MM.1S (cell line): Measurements from ENCODE around the gene DDX25.

ENCODE experiments used
- DNase-seq: peaks from one replicate; pipeline ENCODE4 v3.0.0-alpha.2; 2015
- H2AFZ ChIP-seq: fragments of 300-600 bp; sonication (generic); 2 replicates; pipeline ENCODE4 v1.6.0; 2016; ENCODE audit warnings: antibody characterized with exemption, low read length
- H3F3A ChIP-seq: fragments of 300-600 bp; sonication (generic); 2 replicates; pipeline ENCODE4 v1.6.1; 2016; ENCODE audit warnings: mild to moderate bottlenecking, antibody characterized with exemption, low read length, moderate library complexity, mixed read lengths; ENCODE audit not compliant: insufficient read depth
- H3K27ac ChIP-seq: fragments of 300-600 bp; sonication (generic); 2 replicates; pipeline ENCODE4 v1.5.1; 2016; ENCODE audit warnings: mild to moderate bottlenecking, low read length
- H3K27me3 ChIP-seq: fragments of 300-600 bp; sonication (generic); replicated peaks from 2 replicates; pipeline ENCODE4 v1.6.0; 2016; ENCODE audit warnings: low read length; ENCODE audit not compliant: insufficient read depth
- H3K36me3 ChIP-seq: fragments of 300-600 bp; sonication (generic); replicated peaks from 2 replicates; pipeline ENCODE4 v1.6.1; 2016; ENCODE audit warnings: mild to moderate bottlenecking, low read length, mixed read lengths; ENCODE audit not compliant: insufficient read depth
- H3K4me1 ChIP-seq: fragments of 300-600 bp; sonication (generic); 2 replicates; pipeline ENCODE4 v1.6.1; 2016; ENCODE audit warnings: low read length, mixed read lengths
- H3K4me2 ChIP-seq: fragments of 300-600 bp; sonication (generic); 2 replicates; pipeline ENCODE4 v1.6.0; 2016; ENCODE audit warnings: low read depth, low read length
- H3K4me3 ChIP-seq: fragments of 300-600 bp; sonication (generic); 2 replicates; pipeline ENCODE4 v1.5.1; 2016; ENCODE audit warnings: low read length, mixed read lengths
- H3K79me2 ChIP-seq: fragments of 300-600 bp; sonication (generic); 2 replicates; pipeline ENCODE4 v1.6.1; 2016; ENCODE audit warnings: mixed run types, low read length, mixed read lengths
- H3K9ac ChIP-seq: fragments of 300-600 bp; sonication (generic); 2 replicates; pipeline ENCODE4 v1.6.1; 2016; ENCODE audit warnings: low read length, mixed read lengths
- H3K9me2 ChIP-seq: fragments of 300-600 bp; sonication (generic); replicated peaks from 2 replicates; pipeline ENCODE4 v1.6.1; 2016; ENCODE audit warnings: mild to moderate bottlenecking, low read length, mixed read lengths; ENCODE audit not compliant: insufficient read depth
- H3K9me3 ChIP-seq: fragments of 300-600 bp; sonication (generic); replicated peaks from 2 replicates; pipeline ENCODE4 v1.6.1; 2016; ENCODE audit warnings: mild to moderate bottlenecking, low read length, mixed read lengths; ENCODE audit not compliant: insufficient read depth
- H4K20me1 ChIP-seq: fragments of 300-600 bp; sonication (generic); 2 replicates; pipeline ENCODE4 v1.6.1; 2016; ENCODE audit warnings: mild to moderate bottlenecking, low read length, moderate library complexity, mixed read lengths; ENCODE audit not compliant: insufficient read depth
- CTCF ChIP-seq: fragments of 300-600 bp; sonication (generic); IDR thresholded peaks from 2 replicates; pipeline ENCODE4 v1.5.1; 2016; ENCODE audit warnings: antibody characterized with exemption, low read length, mixed read lengths
- EZH2 ChIP-seq: fragments of 300-600 bp; sonication (generic); optimal IDR thresholded peaks from 2 replicates; pipeline ENCODE3; 2017; ENCODE audit warnings: low read depth, mild to moderate bottlenecking, antibody characterized with exemption, low read length, mixed read lengths
- EZH2phosphoT487 ChIP-seq: fragments of 300-600 bp; sonication (generic); IDR thresholded peaks from 2 replicates; pipeline ENCODE4 v1.6.1; 2018; ENCODE audit warnings: antibody characterized with exemption, low read length

The DDX25 gene

GRCh38 chr11:125918140-125918840 lies 14.0 kb downstream of the DDX25 start:
- Histone ChIP-seq H3K27me3 (no peaks in the 10 kb centered on the region), H3K36me3 (no peaks in the 10 kb centered on the region), H3K4me3 (no peak overlapping the region)

DNA sequence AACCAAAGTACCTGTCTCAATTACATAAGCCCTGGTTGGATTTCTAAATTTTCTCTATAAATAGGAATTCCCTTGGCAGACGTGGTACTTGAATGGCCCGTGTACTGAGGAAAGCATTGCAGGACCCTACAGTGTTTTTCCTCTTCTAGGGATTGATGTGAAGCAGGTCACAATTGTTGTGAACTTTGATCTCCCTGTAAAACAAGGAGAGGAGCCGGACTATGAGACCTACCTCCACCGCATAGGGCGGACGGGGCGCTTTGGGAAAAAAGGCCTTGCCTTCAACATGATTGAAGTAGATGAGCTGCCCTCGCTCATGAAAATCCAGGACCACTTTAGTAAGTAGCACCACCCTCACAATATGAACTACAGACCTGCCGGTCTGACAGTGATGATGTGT lies 16.7 kb downstream of the DDX25 start:
- no peak for DNase-seq
- no peak overlapping the region for H3K4me2 ChIP-seq
- no peak overlapping the region for H3K27ac ChIP-seq
- no peaks in the 10 kb centered on the region for H3K9me3 ChIP-seq
- no peak overlapping the region for H3K4me3 ChIP-seq
- no peaks in the 10 kb centered on the region for H3K27me3 ChIP-seq
- no peaks in the 10 kb centered on the region for H3K79me2 ChIP-seq
- TF ChIP-seq CTCF: no peak
- no peak for TF ChIP-seq EZH2phosphoT487
- TF ChIP-seq EZH2: no peak
- H3K9me2 ChIP-seq: no peaks in the 10 kb centered on the region
- no peaks in the 10 kb centered on the region for H3K4me1 ChIP-seq
- H3F3A ChIP-seq: no peaks in the 10 kb centered on the region
- H3K9ac ChIP-seq: no peak overlapping the region
- H4K20me1 ChIP-seq: no peaks in the 10 kb centered on the region
- no peak overlapping the region for H2AFZ ChIP-seq
- no peaks in the 10 kb centered on the region for H3K36me3 ChIP-seq

More at GRCh38 chr11:125918140-125918840, 14.0 kb downstream of the DDX25 start:
- Histone ChIP-seq H3F3A (no peaks in the 10 kb centered on the region), H3K4me1 (no peaks in the 10 kb centered on the region), H3K27ac (no peak overlapping the region), H3K9me2 (no peaks in the 10 kb centered on the region), H2AFZ (no peak overlapping the region), H3K9me3 (no peaks in the 10 kb centered on the region), H3K9ac (no peak overlapping the region), H4K20me1 (no peaks in the 10 kb centered on the region), H3K79me2 (no peaks in the 10 kb centered on the region), H3K4me2 (no peak overlapping the region)
- no peak for TF ChIP-seq EZH2phosphoT487
- no peak for TF ChIP-seq EZH2
- no peak for TF ChIP-seq CTCF
- DNase-seq: no peak

GRCh38 chr11:125922156-125922555 lies 17.8 kb downstream of the DDX25 start:
- Histone ChIP-seq H4K20me1 (no peaks in the 10 kb centered on the region), H3F3A (no peaks in the 10 kb centered on the region), H3K4me2 (no peak overlapping the region), H3K27ac (no peak overlapping the region), H3K4me3 (no peak overlapping the region), H2AFZ (no peak overlapping the region), H3K27me3 (no peaks in the 10 kb centered on the region), H3K36me3 (no peaks in the 10 kb centered on the region), H3K9me3 (no peaks in the 10 kb centered on the region), H3K79me2 (no peaks in the 10 kb centered on the region), H3K9ac (no peak overlapping the region), H3K9me2 (no peaks in the 10 kb centered on the region), H3K4me1 (no peaks in the 10 kb centered on the region)
- DNase-seq: no peak
- no peak for TF ChIP-seq CTCF
- TF ChIP-seq EZH2phosphoT487: no peak
- no peak for TF ChIP-seq EZH2
